ENCODE results near the gene FAM136A.
"Not testable (repeated sequence)": the region's sequence is repeated elsewhere in the genome, so short reads cannot be mapped to it uniquely, and the experiment has no call there.

The FAM136A gene

DNA sequence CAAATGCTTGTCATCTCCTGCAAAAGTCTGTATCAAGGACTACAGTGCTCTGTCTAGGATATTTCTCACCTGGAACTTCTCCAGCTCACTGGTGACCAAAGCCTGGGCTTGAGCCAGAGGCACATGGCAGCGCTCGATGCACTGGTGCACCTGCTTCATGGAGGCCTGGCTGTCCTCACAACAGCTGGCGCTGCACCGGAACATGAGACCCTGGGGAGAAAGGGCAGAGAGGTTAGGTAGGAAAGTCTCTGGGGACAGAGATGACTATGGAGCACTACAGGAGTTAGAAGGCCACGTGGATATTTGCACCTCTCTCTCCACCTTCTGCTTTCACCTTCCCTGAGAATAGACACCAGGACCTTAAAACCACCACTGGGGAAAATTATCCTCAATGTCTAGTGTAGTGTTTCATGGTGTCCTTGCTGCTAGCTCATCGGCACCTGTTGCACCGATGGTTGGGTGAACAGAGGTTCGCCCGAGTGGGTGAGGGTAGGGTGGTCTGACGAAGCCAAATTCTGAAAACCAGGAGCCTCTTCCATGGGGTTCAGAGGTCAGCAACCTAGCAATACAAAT lies 1.0 kb downstream of the FAM136A start:
- no peak for DNase-seq (ENCODE audit: extremely low read depth in 1 of 2, low read depth in 1 of 2)

DNA sequence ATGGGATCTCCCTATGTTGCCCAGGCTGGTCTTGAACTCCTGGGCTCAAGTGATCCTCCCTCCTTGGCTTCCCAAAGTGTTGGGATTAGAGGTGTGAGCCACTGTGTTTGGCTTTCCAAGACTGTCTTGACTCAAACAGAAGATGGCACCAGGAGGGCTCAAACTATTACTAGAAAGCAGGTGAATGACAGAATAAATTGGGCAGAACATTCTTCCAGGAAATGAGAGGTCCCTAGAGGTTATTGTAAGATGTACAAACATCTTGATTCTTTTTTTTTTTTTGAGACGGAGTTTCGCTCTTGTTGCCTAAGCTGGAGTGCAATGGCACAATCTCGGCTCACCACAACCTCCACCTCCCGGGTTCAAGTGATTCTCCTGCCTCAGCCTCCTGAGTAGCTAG lies 4.0 kb downstream of the FAM136A start:
- DNase-seq (ENCODE audit: extremely low read depth in 1 of 2, low read depth in 1 of 2): not testable (repeated sequence)

DNA sequence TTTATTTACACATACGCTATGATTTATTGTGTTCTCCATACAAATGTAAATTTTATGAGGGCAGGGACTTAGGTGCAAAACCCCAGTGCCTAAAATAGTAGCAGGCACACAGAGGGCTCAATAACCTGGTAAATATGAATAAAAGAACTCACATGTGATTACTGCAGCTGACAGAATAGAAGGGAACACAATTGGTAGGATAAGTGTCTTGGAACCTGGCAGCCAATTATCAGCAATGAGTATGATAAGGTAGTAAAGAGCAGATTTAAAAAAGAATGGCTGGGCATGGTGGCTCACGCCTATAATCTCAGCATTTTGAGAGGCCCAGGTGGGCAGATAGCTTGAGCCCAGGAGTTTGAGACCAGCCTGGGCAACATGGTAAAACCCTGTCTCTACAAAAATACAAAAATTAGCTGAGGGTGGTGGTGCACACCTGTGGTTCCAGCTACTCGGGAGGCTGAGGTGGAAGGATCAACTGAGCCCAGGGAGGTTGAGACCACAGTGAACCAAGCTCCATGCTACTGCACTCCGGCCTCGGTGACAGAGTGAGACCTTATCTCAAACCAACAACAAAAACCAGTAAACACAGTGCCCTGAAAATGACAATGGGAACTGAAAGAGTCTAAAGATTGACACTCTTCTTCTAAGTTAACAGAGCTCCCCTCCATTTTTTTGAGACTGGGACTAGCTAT lies 18.2 kb downstream of the FAM136A start:
- no peak for DNase-seq (ENCODE audit: extremely low read depth in 1 of 2, low read depth in 1 of 2)

DNA sequence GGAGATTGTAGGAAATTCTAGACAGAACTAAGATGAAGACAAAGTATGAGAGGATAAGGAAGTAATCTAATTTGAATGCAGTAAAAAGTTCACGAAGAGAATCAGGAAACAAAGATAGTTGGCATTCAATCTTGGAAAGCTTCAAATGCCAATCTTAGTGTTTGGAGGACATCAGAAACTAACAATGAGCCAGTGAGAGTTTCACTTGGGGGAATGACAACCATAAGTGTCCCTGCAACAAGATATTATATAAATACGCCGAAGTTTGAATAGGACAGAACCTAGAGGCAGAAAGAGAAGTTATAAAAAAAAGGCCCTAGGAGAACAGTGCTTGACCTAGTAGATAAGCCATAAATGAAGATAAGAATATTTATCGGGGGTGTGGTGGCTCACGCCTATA lies 19.4 kb downstream of the FAM136A start:
- DNase-seq (ENCODE audit: extremely low read depth in 1 of 2, low read depth in 1 of 2): no peak

GRCh38 chr2:70280242-70280798 lies 21.5 kb downstream of the FAM136A start:
- DNase-seq (ENCODE audit: extremely low read depth in 1 of 2, low read depth in 1 of 2): no peak

DNA sequence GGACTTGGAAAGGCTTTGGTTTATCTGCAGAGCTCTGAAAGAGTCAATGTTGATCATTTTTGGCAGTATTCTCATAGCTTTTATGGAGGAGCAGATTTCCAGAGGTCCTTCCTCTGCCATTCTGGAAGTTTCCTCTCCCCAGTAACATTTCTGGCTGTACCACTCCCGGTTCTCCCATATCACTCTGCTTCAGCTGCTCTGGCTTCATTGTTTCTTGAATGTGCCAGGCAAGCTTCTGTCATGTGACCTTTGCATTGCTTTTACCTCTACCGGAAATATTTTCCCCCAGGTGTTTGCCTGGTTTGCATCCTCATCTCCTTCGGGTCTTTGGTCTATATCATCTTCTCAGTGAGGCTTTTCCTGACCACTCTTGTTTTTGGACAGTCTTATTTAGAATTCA lies 31.5 kb downstream of the FAM136A start:
- DNase-seq (ENCODE audit: extremely low read depth in 1 of 2, low read depth in 1 of 2): no peak

- DNase-seq (ENCODE audit: extremely low read depth in 1 of 2, low read depth in 1 of 2): not testable (repeated sequence)
Measured at GRCh38 chr2:70269422-70270302, 32.2 kb downstream of the FAM136A start.

- not testable (repeated sequence) for DNase-seq (ENCODE audit: extremely low read depth in 1 of 2, low read depth in 1 of 2)
Measured at GRCh38 chr2:70266925-70267324, 34.9 kb downstream of the FAM136A start.

DNA sequence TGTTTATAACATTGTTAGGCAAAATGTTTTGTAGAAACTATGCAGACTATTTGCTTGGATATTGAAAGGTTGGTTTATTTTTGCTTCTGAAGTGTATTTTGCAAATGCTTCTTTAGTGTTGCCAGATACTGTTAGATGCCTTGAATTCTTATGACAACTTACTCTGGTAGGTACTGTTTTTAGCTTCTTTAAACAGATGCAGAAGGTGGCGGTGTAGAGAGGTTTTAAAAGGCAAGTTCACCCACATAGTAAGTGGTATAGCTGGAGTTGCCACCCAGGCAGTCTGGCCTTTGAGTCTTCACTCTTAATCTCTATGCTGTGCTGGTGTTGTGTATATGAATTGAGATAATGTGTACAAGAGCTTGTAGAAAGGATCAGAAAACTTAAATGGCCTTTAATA lies 40.4 kb downstream of the FAM136A start:
- DNase-seq (ENCODE audit: extremely low read depth in 1 of 2, low read depth in 1 of 2): no peak

DNA sequence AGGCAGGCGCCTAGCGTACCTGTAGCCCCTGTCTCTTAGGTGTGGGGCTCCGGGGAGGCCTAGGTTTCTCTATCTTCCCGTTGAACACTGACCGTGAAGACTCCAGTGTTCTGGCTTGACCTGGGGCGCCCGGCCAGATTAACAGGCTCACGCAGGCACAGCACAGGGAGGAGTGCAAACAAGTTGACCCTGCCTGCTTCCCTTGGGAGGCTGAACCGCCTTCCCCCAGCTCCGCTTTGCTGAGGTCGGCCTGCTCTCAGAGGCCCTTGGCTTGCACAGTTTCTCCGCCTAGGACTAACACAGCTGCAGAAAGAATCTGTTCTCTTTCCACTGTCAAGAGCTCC lies 43.4 kb downstream of the FAM136A start:
- no peak for DNase-seq (ENCODE audit: extremely low read depth in 1 of 2, low read depth in 1 of 2)

- no peak for DNase-seq (ENCODE audit: extremely low read depth in 1 of 2, low read depth in 1 of 2)
Measured at GRCh38 chr2:70255637-70256314, 46.1 kb downstream of the FAM136A start.

DNA sequence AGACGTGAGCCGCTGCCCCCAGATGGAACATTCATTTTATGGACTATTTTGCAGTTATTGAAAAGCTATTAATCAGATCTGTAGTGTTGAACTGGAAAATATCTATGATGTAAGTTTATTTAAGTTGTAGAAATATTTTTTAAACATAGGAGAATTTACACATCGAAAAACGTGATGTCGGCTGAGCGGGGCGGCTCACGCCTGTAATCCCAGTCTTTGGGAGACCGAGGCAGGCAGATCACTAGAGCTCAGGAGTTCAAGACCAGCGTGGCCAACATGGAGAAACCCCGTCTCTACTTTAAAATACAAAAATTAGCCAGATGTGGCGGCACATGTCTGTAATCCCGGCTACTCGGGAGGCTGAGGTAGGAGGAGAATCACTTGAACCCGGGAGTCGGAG lies 51.4 kb downstream of the FAM136A start:
- DNase-seq (ENCODE audit: extremely low read depth in 1 of 2, low read depth in 1 of 2): no peak

- peak; percentile 97 to 98 for DNase-seq (ENCODE audit: extremely low read depth in 1 of 2, low read depth in 1 of 2)
Measured at GRCh38 chr2:70248181-70248847, 53.6 kb downstream of the FAM136A start, which contains the start of gene TIA1. TIA1 (minus strand) TSS chr2:70248628; CDS start chr2:70248430, 198 bp downstream.

- no peak for DNase-seq (ENCODE audit: extremely low read depth in 1 of 2, low read depth in 1 of 2)
Measured at GRCh38 chr2:70247364-70248180, 54.3 kb downstream of the FAM136A start.
